Measurements from ENCODE around the gene ST6GALNAC1. TPM values are rescaled to one million over a fixed set of nuclear protein-coding genes. Genes with fewer than 3 reads are reported as not detected.

The ST6GALNAC1 gene
- polyA plus RNA-seq (2012; ENCODE audit: missing spikeins), result not detected

DNA sequence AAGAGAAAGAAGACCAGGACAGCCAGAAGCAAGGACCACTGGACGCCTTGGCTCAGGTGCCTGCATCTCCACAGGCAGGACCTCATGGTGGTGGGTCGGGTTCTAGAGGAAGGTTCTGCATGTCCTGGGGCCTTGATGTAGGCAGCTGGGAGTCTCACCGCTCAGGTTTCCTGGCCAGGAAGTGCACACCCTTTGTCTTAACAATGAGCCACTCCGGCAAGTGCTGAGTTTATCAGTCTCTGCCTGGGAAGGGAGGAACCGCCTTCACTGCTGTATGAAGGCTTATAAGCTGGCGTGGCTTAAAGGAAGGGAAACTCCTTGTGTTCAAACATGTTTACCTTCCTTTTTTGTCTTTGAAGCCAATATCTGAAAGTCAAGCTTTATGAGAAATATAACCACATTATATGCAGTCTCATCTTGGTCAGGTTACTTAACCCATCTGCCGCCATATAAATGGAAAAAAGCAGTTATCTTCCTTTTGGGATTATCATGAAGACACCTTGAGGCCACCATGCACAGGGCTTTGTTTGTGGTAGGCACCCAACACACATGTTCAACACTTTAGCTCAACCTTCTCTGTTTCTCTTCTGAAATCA is at the start of gene ST6GALNAC1:
Gene ST6GALNAC1 (minus strand): TSS at position 205 of the 596 bp plus-strand sequence. CDS start 119 bp downstream, at position 86.
- FAIRE-seq, result no peak
- TF ChIP-seq POLR2A (IDR thresholded peaks at IDR 0.05; ENCODE audit: low read depth, low read length) (no peak), POLR2AphosphoS5 (IDR thresholded peaks at IDR 0.05; ENCODE audit: low read depth, low read length) (no peak), TAF1 (IDR thresholded peaks at IDR 0.05; ENCODE audit: borderline replicate concordance, low read depth, low read length) (no peak)
- DNase-seq (ENCODE audit: insufficient read length), result no peak

- TF ChIP-seq POLR2AphosphoS5 (IDR thresholded peaks at IDR 0.05; ENCODE audit: low read depth, low read length) (no peak), POLR2A (IDR thresholded peaks at IDR 0.05; ENCODE audit: low read depth, low read length) (no peak), TAF1 (IDR thresholded peaks at IDR 0.05; ENCODE audit: borderline replicate concordance, low read depth, low read length) (no peak)
- DNase-seq (ENCODE audit: insufficient read length), result no peak
- no peak for FAIRE-seq
Measured at GRCh38 chr17:76691379-76692191, 48.0 kb upstream of the ST6GALNAC1 start.

- FAIRE-seq (no peak), DNase-seq (ENCODE audit: insufficient read length) (no peak)
- TF ChIP-seq TAF1 (IDR thresholded peaks at IDR 0.05; ENCODE audit: borderline replicate concordance, low read depth, low read length) (no peak), POLR2AphosphoS5 (IDR thresholded peaks at IDR 0.05; ENCODE audit: low read depth, low read length) (no peak), POLR2A (IDR thresholded peaks at IDR 0.05; ENCODE audit: low read depth, low read length) (no peak)
Measured at GRCh38 chr17:76690596-76691280, 47.2 kb upstream of the ST6GALNAC1 start.

DNA sequence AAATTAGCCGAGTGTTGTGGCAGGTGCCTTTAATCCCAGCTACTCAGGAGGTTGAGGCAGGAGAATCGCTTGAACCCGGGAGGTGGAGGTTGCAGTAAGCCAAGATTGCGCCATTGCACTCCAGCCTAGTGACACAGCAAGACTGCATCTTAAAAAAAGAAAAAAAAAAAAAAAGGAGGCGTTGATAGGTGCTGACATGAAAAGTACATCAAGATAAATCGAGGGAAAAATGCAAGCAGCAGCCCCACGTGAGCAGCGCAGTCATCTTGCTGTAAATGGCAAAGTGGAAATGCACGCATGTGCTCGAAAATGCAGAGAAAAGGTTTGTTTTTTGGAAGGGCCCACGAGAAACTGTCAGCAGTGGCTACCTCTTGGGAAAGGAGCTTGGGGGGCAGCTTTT is 46.3 kb upstream of the ST6GALNAC1 start:
- TF ChIP-seq POLR2A (IDR thresholded peaks at IDR 0.05; ENCODE audit: low read depth, low read length), result no peak
- no peak for TF ChIP-seq POLR2AphosphoS5 (IDR thresholded peaks at IDR 0.05; ENCODE audit: low read depth, low read length)
- TF ChIP-seq TAF1 (IDR thresholded peaks at IDR 0.05; ENCODE audit: borderline replicate concordance, low read depth, low read length), result no peak
- FAIRE-seq (no peak), DNase-seq (ENCODE audit: insufficient read length) (no peak)

DNA sequence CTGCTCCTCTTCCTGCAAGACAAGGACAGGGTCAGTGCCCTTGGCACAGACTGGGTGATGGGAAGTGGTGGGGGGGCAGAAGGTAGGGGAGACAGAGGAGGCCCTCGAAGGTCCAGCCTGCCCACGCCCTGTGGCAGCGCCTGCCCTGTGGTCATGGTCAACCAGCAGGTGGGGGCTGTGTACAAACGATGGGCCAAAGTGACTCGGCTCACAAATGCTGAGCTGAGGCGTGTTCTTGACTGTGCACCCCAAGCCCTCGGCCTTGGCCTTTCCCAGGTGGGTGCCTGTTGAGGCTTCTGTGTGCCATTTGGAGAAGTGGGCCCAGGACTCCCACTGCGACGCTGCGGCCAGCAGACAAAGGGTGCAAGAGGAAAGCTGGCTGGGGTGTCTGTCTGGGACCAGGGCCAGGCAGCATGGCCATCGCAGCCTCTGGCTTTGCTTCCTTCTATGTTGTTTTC is 44.6 kb upstream of the ST6GALNAC1 start:
- no peak for DNase-seq (ENCODE audit: insufficient read length)
- TF ChIP-seq POLR2AphosphoS5 (IDR thresholded peaks at IDR 0.05; ENCODE audit: low read depth, low read length) (no peak), TAF1 (IDR thresholded peaks at IDR 0.05; ENCODE audit: borderline replicate concordance, low read depth, low read length) (no peak), POLR2A (IDR thresholded peaks at IDR 0.05; ENCODE audit: low read depth, low read length) (no peak)
- FAIRE-seq, result no peak

GRCh38 chr17:76687298-76688164 is 44.0 kb upstream of the ST6GALNAC1 start:
- FAIRE-seq (no peak), DNase-seq (ENCODE audit: insufficient read length) (no peak)
- TF ChIP-seq POLR2A (IDR thresholded peaks at IDR 0.05; ENCODE audit: low read depth, low read length) (no peak), TAF1 (IDR thresholded peaks at IDR 0.05; ENCODE audit: borderline replicate concordance, low read depth, low read length) (no peak), POLR2AphosphoS5 (IDR thresholded peaks at IDR 0.05; ENCODE audit: low read depth, low read length) (no peak)

DNA sequence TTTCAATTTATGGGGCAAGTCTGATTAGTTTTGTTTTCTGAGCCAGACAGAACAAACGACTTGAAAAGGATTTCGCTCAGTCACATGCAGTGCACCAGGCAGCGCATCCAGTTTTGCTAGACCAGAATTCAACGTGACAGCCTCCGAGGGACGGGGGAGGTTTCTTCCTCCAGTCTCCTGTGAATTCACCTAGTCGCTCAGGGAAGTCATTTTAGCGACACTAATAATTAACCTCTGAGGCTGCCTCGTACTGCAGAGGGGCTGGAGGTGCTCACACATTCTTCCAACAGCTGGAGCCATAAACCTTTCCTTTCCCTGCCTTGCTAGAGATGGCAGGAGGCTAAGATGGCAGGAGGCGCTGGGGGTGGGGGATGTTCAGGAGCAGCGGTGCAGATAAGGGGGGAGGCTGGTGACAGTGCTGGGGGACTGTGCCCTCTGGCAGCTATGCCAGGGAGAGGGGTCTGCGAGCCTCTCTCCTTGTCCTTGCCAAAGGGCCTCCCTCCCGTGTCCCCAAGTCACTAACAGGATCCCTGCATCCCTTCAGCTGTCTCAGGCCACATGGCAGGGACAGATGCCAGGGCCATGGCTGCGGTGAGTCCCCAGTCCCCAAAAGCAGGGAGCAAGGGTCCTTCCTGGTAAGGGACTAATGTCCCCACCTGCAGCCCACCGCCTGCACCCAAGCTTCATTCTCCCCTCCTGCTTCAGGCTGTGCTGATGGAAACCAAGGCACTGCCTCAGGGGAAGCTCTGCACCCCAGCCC is 43.2 kb upstream of the ST6GALNAC1 start:
- FAIRE-seq (no peak), DNase-seq (ENCODE audit: insufficient read length) (no peak)
- TF ChIP-seq TAF1 (IDR thresholded peaks at IDR 0.05; ENCODE audit: borderline replicate concordance, low read depth, low read length) (no peak), POLR2A (IDR thresholded peaks at IDR 0.05; ENCODE audit: low read depth, low read length) (no peak), POLR2AphosphoS5 (IDR thresholded peaks at IDR 0.05; ENCODE audit: low read depth, low read length) (no peak)

- no peak for DNase-seq (ENCODE audit: insufficient read length)
- no peak for FAIRE-seq
- TF ChIP-seq TAF1 (IDR thresholded peaks at IDR 0.05; ENCODE audit: borderline replicate concordance, low read depth, low read length), result no peak
- no peak for TF ChIP-seq POLR2A (IDR thresholded peaks at IDR 0.05; ENCODE audit: low read depth, low read length)
- TF ChIP-seq POLR2AphosphoS5 (IDR thresholded peaks at IDR 0.05; ENCODE audit: low read depth, low read length), result no peak
Measured at GRCh38 chr17:76685846-76686245, 42.3 kb upstream of the ST6GALNAC1 start.

- no peak for DNase-seq (ENCODE audit: insufficient read length)
Measured at GRCh38 chr17:76685366-76685765, 41.8 kb upstream of the ST6GALNAC1 start.

DNA sequence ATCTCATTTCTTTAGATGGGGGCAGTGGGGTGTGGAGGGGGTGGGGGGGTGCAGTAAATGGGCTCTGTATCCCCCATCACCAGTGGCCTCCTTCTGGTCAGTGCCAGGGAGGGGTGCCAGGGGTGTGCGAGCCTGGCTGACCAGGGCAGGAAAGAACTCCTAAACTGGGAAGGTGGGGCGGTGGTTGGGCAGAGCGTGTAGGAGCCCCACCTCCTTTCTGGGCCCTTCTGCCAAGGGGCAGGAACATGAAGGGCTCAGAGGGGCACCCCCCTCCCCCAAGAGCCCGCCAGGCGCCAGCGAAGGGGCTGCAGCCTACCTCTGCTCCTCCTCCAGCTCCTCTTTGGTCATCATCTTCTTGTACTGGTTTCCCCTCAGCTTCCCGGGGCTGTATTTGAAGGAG is 41.2 kb upstream of the ST6GALNAC1 start:
- no peak for DNase-seq (ENCODE audit: insufficient read length)
- FAIRE-seq, result no peak
- TF ChIP-seq TAF1 (IDR thresholded peaks at IDR 0.05; ENCODE audit: borderline replicate concordance, low read depth, low read length) (no peak), POLR2AphosphoS5 (IDR thresholded peaks at IDR 0.05; ENCODE audit: low read depth, low read length) (no peak), POLR2A (IDR thresholded peaks at IDR 0.05; ENCODE audit: low read depth, low read length) (no peak)

More at GRCh38 chr17:76685366-76685765, 41.8 kb upstream of the ST6GALNAC1 start:
- FAIRE-seq, result no peak
- TF ChIP-seq TAF1 (IDR thresholded peaks at IDR 0.05; ENCODE audit: borderline replicate concordance, low read depth, low read length), result no peak
- no peak for TF ChIP-seq POLR2AphosphoS5 (IDR thresholded peaks at IDR 0.05; ENCODE audit: low read depth, low read length)
- TF ChIP-seq POLR2A (IDR thresholded peaks at IDR 0.05; ENCODE audit: low read depth, low read length), result no peak

Measured in GM12892 (cell line).